Hepatocyte (in vitro differentiated cells): ENCODE data around the gene CACFD1. TPM values are rescaled to one million over a fixed set of nuclear protein-coding genes. Genes with fewer than 3 reads are reported as not detected.

Source experiments
- DNase-seq: peaks from one replicate; pipeline ENCODE4 v3.0.0-alpha.2; 2016; ENCODE audit warnings: low spot score
- H2AFZ ChIP-seq: fragments of 200-600 bp; sonication (generic); 2 replicates; pipeline ENCODE4 v1.6.0; 2016; ENCODE audit warnings: antibody characterized with exemption, mild to moderate bottlenecking
- H3K27ac ChIP-seq: fragments of 200-600 bp; sonication (generic); 2 replicates; pipeline ENCODE4 v1.5.1; 2016; ENCODE audit warnings: mild to moderate bottlenecking
- H3K27me3 ChIP-seq: fragments of 200-600 bp; sonication (generic); 2 replicates; pipeline ENCODE4 v1.6.1; 2016
- H3K36me3 ChIP-seq: fragments of 200-600 bp; sonication (generic); replicated peaks from 2 replicates; pipeline ENCODE4 v1.5.1; 2016; ENCODE audit warnings: low read depth; ENCODE audit not compliant: insufficient read depth
- H3K4me1 ChIP-seq: fragments of 200-600 bp; sonication (generic); 2 replicates; pipeline ENCODE4 v1.5.1; 2016; ENCODE audit warnings: mild to moderate bottlenecking, moderate library complexity; ENCODE audit not compliant: insufficient read depth
- H3K4me2 ChIP-seq: fragments of 200-600 bp; sonication (generic); 2 replicates; pipeline ENCODE4 v1.6.0; 2016
- H3K4me3 ChIP-seq: fragments of 200-600 bp; sonication (generic); 2 replicates; pipeline ENCODE4 v1.5.1; 2016; ENCODE audit warnings: mild to moderate bottlenecking
- H3K79me2 ChIP-seq: fragments of 200-600 bp; sonication (generic); 2 replicates; pipeline ENCODE4 v1.6.0; 2017; ENCODE audit warnings: mild to moderate bottlenecking
- H3K9me2 ChIP-seq: fragments of 200-600 bp; sonication (generic); replicated peaks from 2 replicates; pipeline ENCODE4 v1.6.0; 2017; ENCODE audit warnings: mild to moderate bottlenecking; ENCODE audit not compliant: insufficient read depth
- H3K9me3 ChIP-seq: fragments of 200-600 bp; sonication (generic); 2 replicates; pipeline ENCODE4 v1.5.1; 2016; ENCODE audit warnings: low read depth, mild to moderate bottlenecking
- H4K20me1 ChIP-seq: fragments of 200-600 bp; sonication (generic); 2 replicates; pipeline ENCODE4 v1.6.0; 2016; ENCODE audit warnings: mild to moderate bottlenecking; ENCODE audit not compliant: insufficient read depth, poor library complexity, severe bottlenecking
- CTCF ChIP-seq: fragments of 200-600 bp; sonication (generic); IDR thresholded peaks from 2 replicates; pipeline ENCODE4 v1.5.1; 2016; ENCODE audit warnings: antibody characterized with exemption, mild to moderate bottlenecking; ENCODE audit not compliant: poor library complexity
- EZH2 ChIP-seq: fragments of 200-600 bp; sonication (generic); IDR thresholded peaks from 2 replicates; pipeline ENCODE4 v1.6.1; 2016; ENCODE audit warnings: antibody characterized with exemption, mild to moderate bottlenecking, borderline replicate concordance
- EZH2phosphoT487 ChIP-seq: fragments of 200-600 bp; sonication (generic); IDR thresholded peaks from one replicate; pipeline ENCODE4 v1.6.1; 2018; ENCODE audit warnings: antibody characterized with exemption, mild to moderate bottlenecking, low read depth, moderate library complexity; ENCODE audit not compliant: unreplicated experiment, severe bottlenecking
- WGBS: methylation state at CpG from one replicate; pipeline ENCODE4 v1.1.6; 2016; ENCODE audit warnings: low lambda C conversion rate; ENCODE audit errors: missing lambda C conversion rate; 5-methylcytosine and 5-hydroxymethylcytosine counted together
- polyA plus RNA-seq: library from polyadenylated mRNA; unstranded; fragments of >200 nt; fragmentation: Nextera tagmentation; extraction: Ambion mirVana; gene quantifications from 2 replicates; pipeline ENCODE4 v1.2.1, GENCODE V29; 2016
- total RNA-seq: library from RNA; depleted of rRNA; stranded (reverse); fragments of >200 nt; gene quantifications from 2 replicates; pipeline ENCODE4 v1.2.3, GENCODE V29; 2014

CACFD1 gene
- total and polyA plus RNA-seq, 2 experiments from 2014 or later: 31.5 to 49.2 TPM

DNA sequence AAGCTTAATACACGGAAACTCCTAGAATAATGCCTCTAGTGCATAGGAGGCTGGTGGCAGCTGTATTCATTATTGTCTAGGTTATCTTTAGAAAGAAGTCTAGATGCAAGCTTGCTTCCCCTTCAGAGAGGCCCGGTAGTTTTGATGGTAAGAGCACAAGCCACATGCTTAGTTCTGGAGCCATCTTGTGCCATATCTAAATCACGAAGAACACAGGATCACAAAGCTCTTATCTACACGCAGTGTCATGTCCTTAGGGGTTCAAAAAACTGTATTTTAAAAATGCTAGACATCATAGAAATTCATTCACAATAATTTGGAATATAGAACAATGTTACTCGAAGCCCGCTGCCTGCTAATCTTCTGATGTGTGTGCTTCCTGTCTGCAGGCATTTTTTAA lies 6.2 kb downstream of the CACFD1 start:
- H3K4me2 ChIP-seq: no peak overlapping the region
- H3K27ac ChIP-seq: no peak overlapping the region
- no peak overlapping the region for H2AFZ ChIP-seq
- H3K27me3 ChIP-seq: no peaks in the 10 kb centered on the region
- H3K4me1 ChIP-seq: peaks cover 8% of the 10 kb centered on the region
- H3K79me2 ChIP-seq: peaks cover 27% of the 10 kb centered on the region
- no peaks in the 10 kb centered on the region for H3K9me2 ChIP-seq
- no peaks in the 10 kb centered on the region for H3K36me3 ChIP-seq
- TF ChIP-seq EZH2phosphoT487 (no peak), EZH2 (no peak), CTCF (no peak)
- no peaks in the 10 kb centered on the region for H3K9me3 ChIP-seq
- H4K20me1 ChIP-seq: peaks cover 11% of the 10 kb centered on the region
- no peak overlapping the region for H3K4me3 ChIP-seq
- 92% methylated on average over 6 of the region's 6 CpGs for WGBS
- DNase-seq: no peak

GRCh38 chr9:133467101-133467500 lies 7.3 kb downstream of the CACFD1 start:
- Histone ChIP-seq H4K20me1 (peaks cover 11% of the 10 kb centered on the region), H3K36me3 (no peaks in the 10 kb centered on the region), H3K9me3 (no peaks in the 10 kb centered on the region), H2AFZ (no peak overlapping the region), H3K79me2 (peaks cover 16% of the 10 kb centered on the region), H3K4me2 (no peak overlapping the region), H3K9me2 (no peaks in the 10 kb centered on the region), H3K4me1 (no peaks in the 10 kb centered on the region), H3K27ac (no peak overlapping the region), H3K27me3 (no peaks in the 10 kb centered on the region), H3K4me3 (no peak overlapping the region)
- TF ChIP-seq CTCF: no peak
- TF ChIP-seq EZH2: no peak
- TF ChIP-seq EZH2phosphoT487: no peak
- no peak for DNase-seq
- WGBS: 86% methylated on average over 10 of the region's 10 CpGs

- Histone ChIP-seq H3K27ac (no peak overlapping the region), H3K4me3 (no peak overlapping the region), H3K9me2 (no peaks in the 10 kb centered on the region), H3K36me3 (no peaks in the 10 kb centered on the region), H3K9me3 (no peaks in the 10 kb centered on the region), H4K20me1 (no peaks in the 10 kb centered on the region), H3K4me1 (no peaks in the 10 kb centered on the region), H3K79me2 (peaks cover 4% of the 10 kb centered on the region), H3K27me3 (no peaks in the 10 kb centered on the region), H3K4me2 (no peak overlapping the region), H2AFZ (no peak overlapping the region)
- WGBS: 91% methylated on average over 9 of the region's 11 CpGs
- no peak for DNase-seq
- no peak for TF ChIP-seq EZH2phosphoT487
- no peak for TF ChIP-seq CTCF
- TF ChIP-seq EZH2: no peak
These were observed 8.6 kb downstream of the CACFD1 start for GRCh38 chr9:133468374-133468773.

DNA sequence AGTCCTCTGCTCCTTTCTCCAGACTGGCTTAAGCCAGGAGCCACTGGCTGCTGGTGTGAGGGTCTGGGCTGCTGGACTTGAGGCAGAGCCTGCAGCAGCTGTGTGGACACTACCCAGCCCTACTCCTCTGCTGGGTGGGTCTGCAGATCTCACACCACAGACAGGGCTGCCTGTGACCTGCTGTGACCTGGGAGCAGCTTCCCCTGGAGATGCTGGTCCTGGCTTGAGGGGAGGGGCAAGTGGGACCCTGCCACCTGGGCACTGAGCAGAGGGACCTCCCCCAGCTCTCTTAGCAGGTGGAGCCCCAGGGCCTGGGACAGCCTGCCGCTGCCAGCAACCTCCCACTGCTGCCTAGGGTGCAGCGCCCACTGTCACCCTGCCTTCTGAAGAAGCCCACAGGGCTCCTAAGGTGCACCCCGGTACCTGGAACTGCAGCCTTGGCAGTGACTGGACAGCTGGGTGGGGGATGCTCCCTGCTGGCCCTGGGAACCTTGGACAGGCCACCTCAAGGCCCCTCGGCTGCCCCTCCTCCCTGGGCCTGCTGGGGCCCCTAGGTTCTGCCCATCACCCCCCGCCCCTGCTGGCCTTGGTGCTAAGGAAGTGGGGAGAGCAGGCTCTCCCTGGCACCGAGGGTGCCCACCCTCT lies 9.1 kb downstream of the CACFD1 start:
- no peaks in the 10 kb centered on the region for H3K4me1 ChIP-seq
- TF ChIP-seq EZH2phosphoT487: no peak
- H3K4me3 ChIP-seq: no peak overlapping the region
- H3K36me3 ChIP-seq: no peaks in the 10 kb centered on the region
- DNase-seq: no peak
- H3K79me2 ChIP-seq: no peaks in the 10 kb centered on the region
- H3K27ac ChIP-seq: no peak overlapping the region
- no peak overlapping the region for H3K4me2 ChIP-seq
- no peaks in the 10 kb centered on the region for H3K27me3 ChIP-seq
- no peaks in the 10 kb centered on the region for H3K9me2 ChIP-seq
- H4K20me1 ChIP-seq: no peaks in the 10 kb centered on the region
- H2AFZ ChIP-seq: no peak overlapping the region
- WGBS: 100% methylated on average over 6 of the region's 6 CpGs
- H3K9me3 ChIP-seq: no peaks in the 10 kb centered on the region
